ENCODE results near the gene TRMT61A. TPM values are rescaled to one million over a fixed set of nuclear protein-coding genes. Genes with fewer than 3 reads are reported as not detected.
"Not testable (repeated sequence)": the region's sequence is repeated elsewhere in the genome, so short reads cannot be mapped to it uniquely, and the experiment has no call there.

TRMT61A gene
- total RNA-seq, 1 experiment from 2014 or later: 25.9 TPM

DNA sequence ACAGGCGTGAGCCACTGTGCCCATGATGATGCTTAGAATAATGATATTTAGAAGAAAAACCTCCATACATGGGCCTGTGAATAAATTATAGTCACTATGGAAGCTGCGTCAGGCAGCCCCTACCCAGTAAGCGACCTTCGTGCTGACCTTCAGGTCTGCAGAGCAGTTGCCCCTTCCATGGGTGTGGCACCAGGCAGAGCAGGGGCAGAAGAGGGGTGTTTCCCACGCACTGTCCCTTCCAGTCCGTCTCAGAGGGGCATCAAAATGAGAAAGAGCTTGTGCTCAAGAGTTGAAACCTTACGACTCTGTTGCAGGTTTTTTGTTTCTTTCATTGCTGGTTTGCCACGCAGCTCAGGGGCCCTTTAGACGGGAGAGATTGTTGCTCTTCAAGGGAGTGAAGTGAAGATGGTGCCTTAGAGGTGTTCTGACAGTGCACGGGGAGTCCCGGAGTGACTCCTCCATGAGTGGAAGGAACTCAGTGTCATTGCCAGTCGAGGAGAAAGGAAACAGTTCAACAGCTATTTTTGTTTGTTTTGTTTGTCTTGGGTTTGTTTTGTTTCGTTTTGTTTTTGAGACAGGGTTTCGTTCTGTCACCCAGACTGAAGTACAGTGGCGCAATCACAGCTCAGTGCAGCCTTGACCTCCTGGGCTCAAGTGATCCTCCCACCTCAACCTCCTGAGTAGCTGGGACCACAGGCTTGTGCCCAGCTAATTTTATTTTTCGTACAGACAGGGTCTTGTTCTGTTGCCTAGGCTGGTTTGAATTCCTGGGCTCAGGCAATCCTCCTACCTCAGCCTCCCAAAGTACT is 20.3 kb upstream of the TRMT61A start:
- TF ChIP-seq, protein P1, sequence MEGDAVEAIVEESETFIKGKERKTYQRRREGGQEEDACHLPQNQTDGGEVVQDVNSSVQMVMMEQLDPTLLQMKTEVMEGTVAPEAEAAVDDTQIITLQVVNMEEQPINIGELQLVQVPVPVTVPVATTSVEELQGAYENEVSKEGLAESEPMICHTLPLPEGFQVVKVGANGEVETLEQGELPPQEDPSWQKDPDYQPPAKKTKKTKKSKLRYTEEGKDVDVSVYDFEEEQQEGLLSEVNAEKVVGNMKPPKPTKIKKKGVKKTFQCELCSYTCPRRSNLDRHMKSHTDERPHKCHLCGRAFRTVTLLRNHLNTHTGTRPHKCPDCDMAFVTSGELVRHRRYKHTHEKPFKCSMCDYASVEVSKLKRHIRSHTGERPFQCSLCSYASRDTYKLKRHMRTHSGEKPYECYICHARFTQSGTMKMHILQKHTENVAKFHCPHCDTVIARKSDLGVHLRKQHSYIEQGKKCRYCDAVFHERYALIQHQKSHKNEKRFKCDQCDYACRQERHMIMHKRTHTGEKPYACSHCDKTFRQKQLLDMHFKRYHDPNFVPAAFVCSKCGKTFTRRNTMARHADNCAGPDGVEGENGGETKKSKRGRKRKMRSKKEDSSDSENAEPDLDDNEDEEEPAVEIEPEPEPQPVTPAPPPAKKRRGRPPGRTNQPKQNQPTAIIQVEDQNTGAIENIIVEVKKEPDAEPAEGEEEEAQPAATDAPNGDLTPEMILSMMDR (IDR thresholded peaks at IDR 0.05; ENCODE audit: unreplicated experiment): no peak
- Mint-ChIP-seq H3K9me3 (ENCODE audit: low read depth, unreplicated experiment) (no peaks in the 10 kb centered on the region), H3K36me3 (ENCODE audit: insufficient read depth, unreplicated experiment) (peaks cover 75% of the 10 kb centered on the region), H3K27me3 (ENCODE audit: unreplicated experiment) (no peaks in the 10 kb centered on the region), H3K27ac (ENCODE audit: unreplicated experiment) (no peak overlapping the region), H3K4me1 (ENCODE audit: low read depth, unreplicated experiment) (no peaks in the 10 kb centered on the region), H3K4me3 (ENCODE audit: low read depth, unreplicated experiment) (no peak overlapping the region)
- CTCF ChIA-PET: interaction anchor here (0.6 kb wide), 1 partner anchor 255 kb away, joined by 4 read pairs; no protein-coding TSS in a partner anchor
- no TSS peak for BruUV-seq (replicated peaks)
- DNase-seq: no peak
- intact Hi-C loops (cut with micrococcal nuclease; ENCODE audit: unreplicated experiment): no loop called here

DNA sequence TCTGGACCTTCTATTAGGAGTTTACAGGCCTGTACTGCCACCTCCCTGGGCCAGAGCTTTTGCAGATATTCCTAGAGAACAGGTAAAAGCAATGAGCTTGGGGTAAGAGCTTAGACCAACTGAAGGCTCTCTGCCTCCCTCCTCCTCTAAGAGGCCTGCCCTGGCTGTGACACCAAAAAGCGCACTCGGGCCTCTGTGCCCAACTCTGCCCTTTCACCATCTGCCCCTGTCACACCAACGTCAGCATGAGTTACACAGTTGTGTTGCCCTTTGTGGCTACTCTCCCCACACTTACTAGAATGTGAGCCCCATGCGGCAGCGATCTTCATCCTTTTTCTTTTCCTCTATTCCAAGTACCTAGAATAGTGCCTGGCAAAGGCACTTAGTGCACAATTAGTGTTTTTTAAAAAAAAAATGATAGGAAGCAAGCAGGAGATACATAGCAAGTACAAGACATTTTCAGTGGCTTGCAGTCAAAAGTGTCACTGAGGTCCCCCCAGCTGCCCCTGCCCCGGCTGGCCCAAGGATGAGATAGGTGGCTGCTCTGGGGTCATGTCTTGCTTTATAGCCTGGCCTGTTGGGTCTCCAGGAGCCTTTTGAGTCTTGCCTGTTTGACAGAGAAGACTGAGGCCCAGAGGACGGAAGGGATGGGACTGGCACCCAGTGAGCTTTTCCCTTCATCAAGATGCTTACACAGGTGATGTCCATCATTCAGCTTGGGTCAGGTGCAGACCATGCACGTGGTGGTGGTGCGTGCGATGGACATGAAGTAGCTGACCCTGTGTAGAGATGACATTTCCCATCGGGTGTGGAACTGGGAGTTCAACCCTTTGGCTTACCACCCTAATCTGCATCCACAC is 18.9 kb upstream of the TRMT61A start:
- Mint-ChIP-seq H3K4me3 (ENCODE audit: low read depth, unreplicated experiment) (no peak overlapping the region), H3K36me3 (ENCODE audit: insufficient read depth, unreplicated experiment) (peaks cover 77% of the 10 kb centered on the region), H3K27ac (ENCODE audit: unreplicated experiment) (no peak overlapping the region), H3K9me3 (ENCODE audit: low read depth, unreplicated experiment) (no peaks in the 10 kb centered on the region), H3K4me1 (ENCODE audit: low read depth, unreplicated experiment) (no peaks in the 10 kb centered on the region), H3K27me3 (ENCODE audit: unreplicated experiment) (no peaks in the 10 kb centered on the region)
- TF ChIP-seq, protein P1 (IDR thresholded peaks at IDR 0.05; ENCODE audit: unreplicated experiment): no peak
- intact Hi-C loops (cut with micrococcal nuclease; ENCODE audit: unreplicated experiment): no loop called here
- no TSS peak for BruUV-seq (replicated peaks)
- no peak for DNase-seq
- CTCF ChIA-PET: no interaction called here

DNA sequence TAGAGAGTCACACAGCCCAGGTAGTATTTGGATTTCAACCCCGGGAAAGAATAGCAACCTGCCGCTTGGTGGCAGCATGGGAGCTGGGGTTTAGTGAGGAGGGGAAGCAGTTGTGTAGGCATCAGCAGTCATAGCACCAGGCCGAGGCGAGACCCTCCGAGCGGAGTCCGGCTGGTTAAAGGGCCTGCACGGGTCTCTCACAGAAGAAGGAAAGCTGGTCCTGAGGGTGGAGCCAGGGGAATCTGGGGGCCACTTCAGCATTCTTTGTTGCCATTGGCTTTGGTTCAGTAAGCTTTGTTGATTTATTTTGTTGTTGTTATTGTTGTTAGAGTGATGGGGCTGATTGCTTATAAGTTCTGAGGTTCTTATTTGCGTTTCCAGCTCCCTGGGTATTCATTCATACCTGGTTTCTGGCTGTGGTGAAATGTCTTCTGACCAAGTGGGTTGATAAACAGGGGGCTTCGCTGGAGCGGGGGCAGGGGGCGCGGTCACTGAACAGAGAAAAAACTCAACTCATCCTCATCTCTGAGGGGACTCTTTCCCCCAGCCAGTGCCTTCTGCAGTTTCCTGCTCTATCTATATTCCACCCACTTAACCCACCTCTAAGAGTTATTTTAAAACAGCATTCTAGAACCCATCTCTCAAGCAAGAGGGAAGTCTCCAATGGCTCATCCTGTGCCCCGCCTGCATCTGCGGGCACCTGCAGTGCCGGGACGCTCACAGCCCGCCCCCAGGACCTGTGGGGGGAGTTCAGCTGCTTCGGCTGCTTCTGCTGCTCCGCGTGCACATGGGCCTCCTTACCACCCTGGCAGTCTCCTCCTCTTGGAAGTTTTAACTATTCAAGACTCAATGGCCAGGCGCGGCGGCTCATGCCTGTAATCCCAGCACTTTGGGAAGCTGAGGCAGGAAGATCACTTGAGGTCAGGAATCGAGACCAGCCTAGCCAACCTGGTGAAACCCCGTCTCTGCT is 18.0 kb upstream of the TRMT61A start:
- Mint-ChIP-seq H3K4me3 (ENCODE audit: low read depth, unreplicated experiment) (no peak overlapping the region), H3K36me3 (ENCODE audit: insufficient read depth, unreplicated experiment) (peaks cover 68% of the 10 kb centered on the region), H3K4me1 (ENCODE audit: low read depth, unreplicated experiment) (no peaks in the 10 kb centered on the region), H3K27me3 (ENCODE audit: unreplicated experiment) (no peaks in the 10 kb centered on the region), H3K27ac (ENCODE audit: unreplicated experiment) (no peak overlapping the region), H3K9me3 (ENCODE audit: low read depth, unreplicated experiment) (no peaks in the 10 kb centered on the region)
- intact Hi-C loops (cut with micrococcal nuclease; ENCODE audit: unreplicated experiment): no loop called here
- CTCF ChIA-PET: interaction anchor here (0.6 kb wide), 1 partner anchor 21 kb away, joined by 3 read pairs; no protein-coding TSS in a partner anchor
- TF ChIP-seq, protein P1 (IDR thresholded peaks at IDR 0.05; ENCODE audit: unreplicated experiment): no peak
- no peak for DNase-seq
- BruUV-seq (replicated peaks): no TSS peak

DNA sequence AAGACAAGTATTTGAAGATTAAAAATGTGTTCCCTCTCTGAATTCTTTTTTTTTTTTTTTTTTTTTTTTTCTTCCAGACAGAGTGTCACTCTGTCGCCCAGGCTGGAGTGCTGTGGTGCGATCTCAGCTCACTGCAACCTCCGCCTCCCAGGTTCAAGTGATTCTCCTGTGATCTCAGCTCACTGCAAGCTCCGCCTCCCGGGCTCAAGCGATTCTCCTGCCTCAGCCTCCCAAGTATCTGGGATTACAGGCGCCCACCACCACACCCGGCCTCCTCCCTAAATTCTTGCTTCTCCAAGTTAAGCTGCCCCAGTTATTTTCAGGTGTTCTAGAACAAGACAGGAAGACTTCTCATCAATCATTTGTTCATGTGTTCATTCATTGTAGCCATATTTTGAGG is 16.8 kb upstream of the TRMT61A start:
- H3K4me3 Mint-ChIP-seq (ENCODE audit: low read depth, unreplicated experiment); H3K9me3 Mint-ChIP-seq (ENCODE audit: low read depth, unreplicated experiment); intact Hi-C loops (cut with micrococcal nuclease; ENCODE audit: unreplicated experiment); BruUV-seq (replicated peaks); CTCF ChIA-PET; H3K4me1 Mint-ChIP-seq (ENCODE audit: low read depth, unreplicated experiment); DNase-seq; H3K27me3 Mint-ChIP-seq (ENCODE audit: unreplicated experiment); H3K27ac Mint-ChIP-seq (ENCODE audit: unreplicated experiment): not testable (repeated sequence)
- H3K36me3 Mint-ChIP-seq (ENCODE audit: insufficient read depth, unreplicated experiment): peaks cover 60% of the 10 kb centered on the region
